Parietal lobe (tissue), 1 donor: ENCODE measurements around the gene BRAP. TPM values are rescaled to one million over a fixed set of nuclear protein-coding genes. Genes with fewer than 3 reads are reported as not detected.

Experiments used
- total RNA-seq: library from RNA; depleted of rRNA; stranded (reverse); fragments of >200 nt; gene quantifications from one replicate; pipeline ENCODE4 v1.2.3, GENCODE V29; 2014

Gene BRAP
- 28.2 TPM for total RNA-seq

GRCh38 chr12:111685811-111686573 is at the start of gene BRAP, which contains the start of gene ACAD10:
Gene BRAP (minus strand): TSS chr12:111685956. CDS start chr12:111685792, 164 bp downstream.
Gene ACAD10 (plus strand): TSS chr12:111686053. CDS start chr12:111692710, 6,657 bp downstream.

GRCh38 chr12:111598637-111599452 is 86.9 kb downstream of the BRAP start, which contains the start of gene ATXN2:
Gene ATXN2 (minus strand): TSS chr12:111599315. CDS start chr12:111599034, 281 bp downstream.

Other genes with a start within 250 kb of the BRAP start
- 117 TPM for gene ATXN2, start 86.6 kb downstream of the BRAP start, total RNA-seq
- gene ACAD10, start 97 bp upstream of the BRAP start, total RNA-seq, result 44.8 TPM
- gene ALDH2, start 81.0 kb upstream of the BRAP start, total RNA-seq, result 21.9 TPM
- 77.3 TPM for gene MAPKAPK5, start 156.3 kb upstream of the BRAP start, total RNA-seq